ENCODE data around the gene POLRMT. TPM values are rescaled to one million over a fixed set of nuclear protein-coding genes. Genes with fewer than 3 reads are reported as not detected.

Gene POLRMT
- total and polyA plus RNA-seq, 8 donors = 28.5 to 44.7 (median 39.7) TPM

- DNase-seq (peak in 1 of 4 donors; percentile 68), ATAC-seq (no peak)
- intact Hi-C loops (cut with DNase I) = no loop called here
- H3K4me3 ChIP-seq = no peak overlapping the region
- peaks cover 0 to 62% of the 10 kb centered on the region in 2 donors for H3K36me3 ChIP-seq
- H3K4me1 ChIP-seq = peaks cover 11 to 30% of the 10 kb centered on the region in 2 donors
- TF ChIP-seq CTCF (IDR thresholded peaks at IDR 0.05) = no peak
- H3K27ac ChIP-seq = no peak overlapping the region
- H3K9me3 ChIP-seq = no peaks in the 10 kb centered on the region
- peaks cover 0 to 2% of the 10 kb centered on the region in 2 donors for H3K27me3 ChIP-seq
These were observed 54.1 kb downstream of the POLRMT start for GRCh38 chr19:579111-579841.

- intact Hi-C loops (cut with DNase I) = no loop called here
- Histone ChIP-seq H3K27ac (no peak overlapping the region), H3K27me3 (no peaks in the 10 kb centered on the region), H3K36me3 (peaks cover 0 to 53% of the 10 kb centered on the region in 2 donors), H3K9me3 (no peaks in the 10 kb centered on the region), H3K4me3 (no peak overlapping the region), H3K4me1 (peaks cover 16 to 39% of the 10 kb centered on the region in 2 donors)
- no peak for ATAC-seq
- peak in 1 of 4 donors; percentile 73 for DNase-seq
- TF ChIP-seq CTCF (IDR thresholded peaks at IDR 0.05) = no peak
These were observed 55.6 kb downstream of the POLRMT start for GRCh38 chr19:577439-578392.

- intact Hi-C loops (cut with DNase I) = no loop called here
These were observed 56.4 kb downstream of the POLRMT start for GRCh38 chr19:576768-577438.

More at GRCh38 chr19:576768-577438, 56.4 kb downstream of the POLRMT start:
- no peaks in the 10 kb centered on the region for H3K27me3 ChIP-seq
- no peak for TF ChIP-seq CTCF (IDR thresholded peaks at IDR 0.05)
- no peaks in the 10 kb centered on the region for H3K9me3 ChIP-seq
- H3K4me1 ChIP-seq = peaks cover 16 to 39% of the 10 kb centered on the region in 2 donors
- no peak overlapping the region for H3K27ac ChIP-seq
- peaks cover 0 to 44% of the 10 kb centered on the region in 2 donors for H3K36me3 ChIP-seq
- no peak for ATAC-seq
- DNase-seq = peak in 1 of 4 donors; percentile 67
- H3K4me3 ChIP-seq = no peak overlapping the region

Data from left lung (tissue), 10 donors.